ENCODE results near the gene ELMOD3.

DNA sequence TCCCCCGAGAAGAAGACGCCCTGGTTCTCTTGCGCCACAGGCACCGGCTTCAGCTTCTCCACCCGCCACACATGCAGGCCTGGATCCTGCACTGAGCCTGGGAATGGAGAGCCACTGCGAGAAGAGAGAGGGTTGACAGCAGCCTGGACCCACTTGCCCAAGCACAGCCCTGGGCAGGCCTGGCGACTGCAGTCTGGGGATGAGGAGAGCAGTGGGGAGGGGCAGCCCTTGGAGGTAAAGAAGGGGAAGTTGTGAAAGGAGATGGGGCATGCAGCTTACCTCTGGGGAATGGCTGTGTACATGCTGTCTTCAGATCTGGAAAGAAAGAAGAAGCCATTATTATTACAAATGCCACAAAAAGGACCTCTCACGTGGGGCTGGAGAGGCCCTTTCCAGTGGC lies 47.3 kb downstream of the ELMOD3 start:
- no peak for TF ChIP-seq POLR2A (IDR thresholded peaks at IDR 0.05; ENCODE audit: control extremely low read depth in 1 of 2, low read depth in 2 of 2, low read length in 2 of 2)
- TF ChIP-seq TAF1 (IDR thresholded peaks at IDR 0.05; ENCODE audit: low read depth, low read length) = no peak
- no peak for TF ChIP-seq TEAD4 (IDR thresholded peaks at IDR 0.05; ENCODE audit: low read depth, low read length)
- no peak for TF ChIP-seq RAD21 (IDR thresholded peaks at IDR 0.05 in 1 of 2, conservative IDR thresholded peaks at IDR 0.05 in 1 of 2; ENCODE audit: low read depth in 2 of 2, low read length in 2 of 2)
- TF ChIP-seq, protein P1, sequence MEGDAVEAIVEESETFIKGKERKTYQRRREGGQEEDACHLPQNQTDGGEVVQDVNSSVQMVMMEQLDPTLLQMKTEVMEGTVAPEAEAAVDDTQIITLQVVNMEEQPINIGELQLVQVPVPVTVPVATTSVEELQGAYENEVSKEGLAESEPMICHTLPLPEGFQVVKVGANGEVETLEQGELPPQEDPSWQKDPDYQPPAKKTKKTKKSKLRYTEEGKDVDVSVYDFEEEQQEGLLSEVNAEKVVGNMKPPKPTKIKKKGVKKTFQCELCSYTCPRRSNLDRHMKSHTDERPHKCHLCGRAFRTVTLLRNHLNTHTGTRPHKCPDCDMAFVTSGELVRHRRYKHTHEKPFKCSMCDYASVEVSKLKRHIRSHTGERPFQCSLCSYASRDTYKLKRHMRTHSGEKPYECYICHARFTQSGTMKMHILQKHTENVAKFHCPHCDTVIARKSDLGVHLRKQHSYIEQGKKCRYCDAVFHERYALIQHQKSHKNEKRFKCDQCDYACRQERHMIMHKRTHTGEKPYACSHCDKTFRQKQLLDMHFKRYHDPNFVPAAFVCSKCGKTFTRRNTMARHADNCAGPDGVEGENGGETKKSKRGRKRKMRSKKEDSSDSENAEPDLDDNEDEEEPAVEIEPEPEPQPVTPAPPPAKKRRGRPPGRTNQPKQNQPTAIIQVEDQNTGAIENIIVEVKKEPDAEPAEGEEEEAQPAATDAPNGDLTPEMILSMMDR (IDR thresholded peaks at IDR 0.05; ENCODE audit: control extremely low read depth in 1 of 3, insufficient read depth in 1 of 3, low read depth in 1 of 3, low read length in 3 of 3) = no peak
- TF ChIP-seq CBX5 (IDR thresholded peaks at IDR 0.05; ENCODE audit: low read depth, low read length) = no peak
- no peak for TF ChIP-seq CHD2 (IDR thresholded peaks at IDR 0.05; ENCODE audit: low read length)
- TF ChIP-seq HDAC6 (IDR thresholded peaks at IDR 0.05; ENCODE audit: low read depth, low read length) = no peak
- no peak for TF ChIP-seq SIN3A (conservative IDR thresholded peaks at IDR 0.05 in 1 of 2, IDR thresholded peaks at IDR 0.05 in 1 of 2; ENCODE audit: low read depth in 1 of 2, low read length in 2 of 2)
- TF ChIP-seq EZH2 (IDR thresholded peaks at IDR 0.05; ENCODE audit: low read depth, low read length, severe bottlenecking) = no peak

Measured in H1 (cell line).